ENCODE measurements around the gene TTC3.

DNA sequence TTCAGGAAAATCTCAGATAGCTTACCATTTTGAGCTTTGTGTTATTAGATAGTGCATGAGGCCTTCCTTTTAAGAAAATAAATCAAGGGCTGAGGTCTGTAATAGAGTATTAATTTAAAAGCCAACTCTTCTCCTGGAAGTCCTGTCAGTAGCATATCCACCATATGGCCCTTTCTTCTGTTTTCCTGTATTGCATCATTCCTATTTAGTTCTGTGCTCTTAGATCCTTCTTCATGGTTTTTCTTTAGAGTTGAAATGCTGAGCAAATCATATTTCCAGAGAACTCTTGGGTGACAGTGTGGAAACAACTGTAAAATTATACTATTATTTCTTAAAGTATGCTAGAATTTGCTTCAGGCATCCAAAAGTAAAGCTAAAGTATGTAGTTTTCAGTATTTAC is 91.7 kb downstream of the TTC3 start:
- TF ChIP-seq, protein P1, sequence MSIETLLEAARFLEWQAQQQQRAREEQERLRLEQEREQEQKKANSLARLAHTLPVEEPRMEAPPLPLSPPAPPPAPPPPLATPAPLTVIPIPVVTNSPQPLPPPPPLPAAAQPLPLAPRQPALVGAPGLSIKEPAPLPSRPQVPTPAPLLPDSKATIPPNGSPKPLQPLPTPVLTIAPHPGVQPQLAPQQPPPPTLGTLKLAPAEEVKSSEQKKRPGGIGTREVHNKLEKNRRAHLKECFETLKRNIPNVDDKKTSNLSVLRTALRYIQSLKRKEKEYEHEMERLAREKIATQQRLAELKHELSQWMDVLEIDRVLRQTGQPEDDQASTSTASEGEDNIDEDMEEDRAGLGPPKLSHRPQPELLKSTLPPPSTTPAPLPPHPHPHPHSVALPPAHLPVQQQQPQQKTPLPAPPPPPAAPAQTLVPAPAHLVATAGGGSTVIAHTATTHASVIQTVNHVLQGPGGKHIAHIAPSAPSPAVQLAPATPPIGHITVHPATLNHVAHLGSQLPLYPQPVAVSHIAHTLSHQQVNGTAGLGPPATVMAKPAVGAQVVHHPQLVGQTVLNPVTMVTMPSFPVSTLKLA (conservative IDR thresholded peaks at IDR 0.05), result no peak
- TF ChIP-seq, protein P2, sequence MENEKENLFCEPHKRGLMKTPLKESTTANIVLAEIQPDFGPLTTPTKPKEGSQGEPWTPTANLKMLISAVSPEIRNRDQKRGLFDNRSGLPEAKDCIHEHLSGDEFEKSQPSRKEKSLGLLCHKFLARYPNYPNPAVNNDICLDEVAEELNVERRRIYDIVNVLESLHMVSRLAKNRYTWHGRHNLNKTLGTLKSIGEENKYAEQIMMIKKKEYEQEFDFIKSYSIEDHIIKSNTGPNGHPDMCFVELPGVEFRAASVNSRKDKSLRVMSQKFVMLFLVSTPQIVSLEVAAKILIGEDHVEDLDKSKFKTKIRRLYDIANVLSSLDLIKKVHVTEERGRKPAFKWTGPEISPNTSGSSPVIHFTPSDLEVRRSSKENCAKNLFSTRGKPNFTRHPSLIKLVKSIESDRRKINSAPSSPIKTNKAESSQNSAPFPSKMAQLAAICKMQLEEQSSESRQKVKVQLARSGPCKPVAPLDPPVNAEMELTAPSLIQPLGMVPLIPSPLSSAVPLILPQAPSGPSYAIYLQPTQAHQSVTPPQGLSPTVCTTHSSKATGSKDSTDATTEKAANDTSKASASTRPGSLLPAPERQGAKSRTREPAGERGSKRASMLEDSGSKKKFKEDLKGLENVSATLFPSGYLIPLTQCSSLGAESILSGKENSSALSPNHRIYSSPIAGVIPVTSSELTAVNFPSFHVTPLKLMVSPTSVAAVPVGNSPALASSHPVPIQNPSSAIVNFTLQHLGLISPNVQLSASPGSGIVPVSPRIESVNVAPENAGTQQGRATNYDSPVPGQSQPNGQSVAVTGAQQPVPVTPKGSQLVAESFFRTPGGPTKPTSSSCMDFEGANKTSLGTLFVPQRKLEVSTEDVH (IDR thresholded peaks at IDR 0.05; ENCODE audit: low read depth, partially characterized antibody), result no peak
